CD8-positive, alpha-beta memory T cell (primary cell): ENCODE measurements around the gene KRR1. TPM values are rescaled to one million over a fixed set of nuclear protein-coding genes. Genes with fewer than 3 reads are reported as not detected.
"Not testable (repeated sequence)": the region's sequence is repeated elsewhere in the genome, so short reads cannot be mapped to it uniquely, and the experiment has no call there.

ENCODE experiments used
- CTCF ChIA-PET: fragments of 350-600 bp; sonication (Branson Sonifier 250); formaldehyde crosslinking; loops from one replicate; lab custom pipeline; 2021; ENCODE audit warnings: antibody characterized with exemption; lab: Charles Lee
- POLR2A ChIA-PET: fragments of 350-600 bp; sonication (Branson Sonifier 250); formaldehyde crosslinking; loops from one replicate; lab custom pipeline; 2021; ENCODE audit warnings: antibody characterized with exemption; lab: Charles Lee
- DNase-seq, 5 donors: peaks; one replicate each; pipeline versions ENCODE4 v3.0.0 to v3.0.0-alpha.2; 2020 to 2022; ENCODE audit warnings: mixed read lengths in 1 of 5
- H3K27ac ChIP-seq: one replicate; pipeline ENCODE4 v1.7.0; 2013; ENCODE audit warnings: low read depth, mild to moderate bottlenecking, low read length, moderate library complexity
- H3K27me3 ChIP-seq: 2 replicates; pipeline ENCODE4 v1.7.0; 2013; ENCODE audit warnings: low read length, mild to moderate bottlenecking; ENCODE audit not compliant: insufficient read depth, poor library complexity, severe bottlenecking
- H3K36me3 ChIP-seq: 2 replicates; pipeline ENCODE4 v1.7.0; 2013; ENCODE audit warnings: mild to moderate bottlenecking, low read length, moderate library complexity; ENCODE audit not compliant: insufficient read depth
- H3K4me1 ChIP-seq: 2 replicates; pipeline ENCODE4 v1.7.0; 2013; ENCODE audit warnings: mild to moderate bottlenecking, low read length, moderate library complexity; ENCODE audit not compliant: insufficient read depth
- H3K4me3 ChIP-seq: 2 replicates; pipeline ENCODE4 v1.7.0; 2013; ENCODE audit warnings: mild to moderate bottlenecking, low read length
- H3K9me3 ChIP-seq: 2 replicates; pipeline ENCODE4 v1.7.0; 2013; ENCODE audit warnings: mild to moderate bottlenecking, low read length
- H3K27ac Mint-ChIP-seq, 8 donors: one replicate each; pipeline ENCODE4 v1.8.0; 2020 to 2021; ENCODE audit warnings: mixed read lengths in 8 of 8, mild to moderate bottlenecking in 6 of 8, inconsistent platforms in 3 of 8, moderate library complexity in 3 of 8
- H3K27me3 Mint-ChIP-seq, 2 donors: one replicate each; pipeline ENCODE4 v1.8.0; 2020 to 2021; ENCODE audit warnings: mixed read lengths in 2 of 2, mild to moderate bottlenecking in 1 of 2, moderate library complexity in 1 of 2
- H3K36me3 Mint-ChIP-seq, 3 donors: one replicate each; pipeline ENCODE4 v1.8.0; 2020 to 2021; ENCODE audit warnings: mixed read lengths in 3 of 3, inconsistent platforms in 1 of 3, mild to moderate bottlenecking in 1 of 3
- H3K4me1 Mint-ChIP-seq, 3 donors: one replicate each; pipeline ENCODE4 v1.8.0; 2020 to 2021; ENCODE audit warnings: mixed read lengths in 3 of 3, inconsistent platforms in 1 of 3, mild to moderate bottlenecking in 1 of 3
- H3K4me3 Mint-ChIP-seq, 7 donors: one replicate each; pipeline ENCODE4 v1.8.0; 2020 to 2021; ENCODE audit warnings: mixed read lengths in 7 of 7, mild to moderate bottlenecking in 6 of 7, moderate library complexity in 4 of 7, inconsistent platforms in 2 of 7
- H3K9me3 Mint-ChIP-seq, 5 donors: one replicate each; pipeline ENCODE4 v1.8.0; 2020 to 2022; ENCODE audit warnings: mixed read lengths in 5 of 5, mild to moderate bottlenecking in 3 of 5, moderate library complexity in 2 of 5, inconsistent platforms in 1 of 5
- polyA plus RNA-seq: library from polyadenylated mRNA; unstranded; fragments of 300-500 nt; fragmentation: Illumina TruSeq; gene quantifications from one replicate; pipeline ENCODE4 v1.2.3, GENCODE V29; 2021
- total RNA-seq, 2 experiments: library from RNA; stranded (reverse); gene quantifications; one replicate each; pipeline ENCODE4 v1.2.3, GENCODE V29; 2021

Gene KRR1
- total and polyA plus RNA-seq, 3 experiments from 2014 or later: 76.8 to 151 (median 143) TPM

GRCh38 chr12:75489613-75490210 is 21.7 kb downstream of the KRR1 start:
- peaks cover 4% of the 10 kb centered on the region for H3K36me3 ChIP-seq
- POLR2A ChIA-PET: no interaction called here

DNA sequence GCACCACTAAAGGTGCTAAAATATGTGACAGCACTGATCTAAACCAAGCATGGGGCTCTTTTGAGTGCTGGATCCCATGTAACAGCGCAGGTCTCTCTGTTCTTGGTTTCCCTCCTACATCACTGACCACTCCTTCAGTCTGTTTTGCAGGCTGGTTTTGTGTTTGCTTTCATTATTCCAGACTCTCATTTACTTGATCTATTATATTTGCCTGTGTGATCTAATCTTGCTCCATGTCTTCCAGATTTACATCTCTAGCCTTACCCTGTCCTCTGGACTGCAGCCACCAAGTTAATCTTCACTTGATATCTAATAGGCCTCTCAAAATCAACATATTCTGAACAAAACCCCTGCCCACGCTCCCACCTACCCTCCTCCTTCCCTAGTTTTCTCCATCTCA is 22.2 kb downstream of the KRR1 start:
- Histone ChIP-seq H3K4me3 (no peak overlapping the region), H3K27me3 (no peaks in the 10 kb centered on the region), H3K27ac (no peak overlapping the region), H3K9me3 (no peaks in the 10 kb centered on the region), H3K36me3 (peaks cover 4% of the 10 kb centered on the region), H3K4me1 (peaks cover 21% of the 10 kb centered on the region)
- Mint-ChIP-seq H3K36me3 (peaks cover 0 to 79% (median 27%) of the 10 kb centered on the region in 3 donors), H3K27me3 (no peaks in the 10 kb centered on the region), H3K4me3 (peak overlapping the region in 5 of 7 donors; percentile 3 to 24 (median 9)), H3K27ac (peak overlapping the region; percentile 14 to 94 (median 62)), H3K4me1 (peaks cover 64 to 91% (median 85%) of the 10 kb centered on the region in 3 donors), H3K9me3 (no peaks in the 10 kb centered on the region)
- no peak for DNase-seq
- POLR2A ChIA-PET: no interaction called here
- CTCF ChIA-PET: interaction anchor here (2.1 kb wide), 1 partner anchor 52 kb away, joined by 8 read pairs; no protein-coding TSS in a partner anchor

More at GRCh38 chr12:75489613-75490210, 21.7 kb downstream of the KRR1 start:
- no peak for DNase-seq
- Mint-ChIP-seq H3K27me3 (no peaks in the 10 kb centered on the region), H3K27ac (peak overlapping the region; percentile 14 to 94 (median 62)), H3K36me3 (peaks cover 0 to 79% (median 23%) of the 10 kb centered on the region in 3 donors), H3K9me3 (no peaks in the 10 kb centered on the region), H3K4me3 (peak overlapping the region in 5 of 7 donors; percentile 3 to 24 (median 9)), H3K4me1 (peaks cover 58 to 91% (median 85%) of the 10 kb centered on the region in 3 donors)
- no peaks in the 10 kb centered on the region for H3K27me3 ChIP-seq
- no peak overlapping the region for H3K4me3 ChIP-seq
- no peaks in the 10 kb centered on the region for H3K9me3 ChIP-seq
- CTCF ChIA-PET: no interaction called here
- no peak overlapping the region for H3K27ac ChIP-seq
- H3K4me1 ChIP-seq: peaks cover 21% of the 10 kb centered on the region

DNA sequence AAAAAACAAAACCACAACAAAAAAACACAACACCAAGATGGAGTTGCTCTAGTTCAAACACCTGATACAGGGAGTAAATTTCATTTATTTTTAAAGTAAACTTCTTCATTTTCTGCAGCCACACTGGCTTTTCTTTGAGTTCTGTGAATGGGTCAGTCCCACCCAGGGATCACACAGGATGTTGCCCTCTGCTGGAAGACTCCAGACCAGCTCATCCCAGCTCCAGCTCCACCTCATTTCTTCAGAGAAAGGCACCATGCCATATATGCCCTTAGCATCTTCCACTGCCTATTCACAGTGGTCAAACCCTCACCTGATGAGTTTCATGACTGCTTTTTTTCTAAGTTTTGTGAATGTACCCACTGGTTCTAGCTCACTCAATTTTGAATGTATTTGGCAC is 22.9 kb downstream of the KRR1 start:
- peak overlapping the region in 7 of 8 donors; percentile 34 to 88 (median 48) for H3K27ac Mint-ChIP-seq
- ChIA-PET CTCF (interaction anchor here (1.3 to 2.1 kb wide), 2 partner anchors 51 to 156 kb away, joined by 3 to 8 read pairs; no protein-coding TSS in a partner anchor), POLR2A (no interaction called here)
- no peak overlapping the region for H3K4me3 ChIP-seq
- H3K36me3 Mint-ChIP-seq: peaks cover 0 to 80% (median 28%) of the 10 kb centered on the region in 3 donors
- H3K9me3 ChIP-seq: no peaks in the 10 kb centered on the region
- H3K9me3 Mint-ChIP-seq: no peaks in the 10 kb centered on the region
- H3K4me1 Mint-ChIP-seq: peaks cover 65 to 91% (median 85%) of the 10 kb centered on the region in 3 donors
- peak in 1 of 5 donors; percentile 46 for DNase-seq
- no peak overlapping the region for H3K27ac ChIP-seq
- H3K27me3 Mint-ChIP-seq: no peaks in the 10 kb centered on the region
- peaks cover 4% of the 10 kb centered on the region for H3K36me3 ChIP-seq
- no peaks in the 10 kb centered on the region for H3K27me3 ChIP-seq
- H3K4me3 Mint-ChIP-seq: peak overlapping the region in 2 of 7 donors; percentile 49 to 77
- peaks cover 28% of the 10 kb centered on the region for H3K4me1 ChIP-seq

DNA sequence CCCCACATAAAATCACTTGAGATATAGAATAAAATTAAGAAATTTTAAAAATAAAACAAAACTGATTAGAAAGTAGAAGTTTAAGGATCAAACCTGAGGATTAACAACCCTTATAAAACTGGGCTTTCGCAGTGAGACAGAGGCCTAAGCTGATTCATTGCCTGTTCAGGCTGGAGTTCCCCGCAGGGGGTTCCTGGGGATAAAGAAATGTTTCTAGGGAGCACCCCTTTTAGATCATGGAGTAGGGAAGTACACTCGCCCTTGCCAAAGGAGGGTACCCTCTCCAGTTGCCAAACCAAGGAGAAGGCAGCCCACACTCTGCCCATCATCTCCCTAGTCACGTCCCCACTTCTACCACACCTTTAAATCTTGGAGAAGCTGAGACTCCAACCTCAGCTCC is 24.1 kb downstream of the KRR1 start:
- Mint-ChIP-seq H3K27me3 (no peaks in the 10 kb centered on the region), H3K27ac (peak overlapping the region in 4 of 8 donors; percentile 22 to 64 (median 51)), H3K9me3 (no peaks in the 10 kb centered on the region), H3K4me1 (peaks cover 69 to 91% (median 85%) of the 10 kb centered on the region in 3 donors), H3K4me3 (no peak overlapping the region), H3K36me3 (peaks cover 0 to 81% (median 27%) of the 10 kb centered on the region in 3 donors)
- Histone ChIP-seq H3K27me3 (no peaks in the 10 kb centered on the region), H3K4me3 (no peak overlapping the region), H3K9me3 (no peaks in the 10 kb centered on the region), H3K36me3 (peaks cover 4% of the 10 kb centered on the region), H3K4me1 (peaks cover 40% of the 10 kb centered on the region), H3K27ac (no peak overlapping the region)
- DNase-seq: no peak
- CTCF ChIA-PET: interaction anchor here (0.9 to 2.1 kb wide), 3 partner anchors 20 to 96 kb away, joined by 3 to 8 read pairs (median 4); no protein-coding TSS in a partner anchor
- POLR2A ChIA-PET: no interaction called here

DNA sequence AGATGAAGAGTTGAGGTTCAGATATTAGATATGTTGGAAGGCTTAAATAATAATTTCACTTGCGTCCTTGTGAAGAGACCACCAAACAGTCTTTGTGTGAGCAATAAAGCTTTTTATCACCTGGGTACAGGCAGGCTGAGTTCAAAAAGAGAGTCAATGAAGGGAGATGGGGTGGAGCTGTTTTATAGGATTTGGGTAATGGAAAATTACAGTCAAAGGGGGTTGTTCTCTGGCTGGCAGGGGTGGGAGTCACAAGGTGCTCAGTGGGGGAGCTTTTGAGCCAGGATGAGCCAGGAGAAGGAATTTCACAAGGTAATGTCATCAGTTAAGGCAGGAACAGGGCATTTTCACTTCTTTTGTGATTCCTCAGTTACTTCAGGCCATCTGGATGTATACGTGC is 27.0 kb downstream of the KRR1 start:
- H3K27me3 ChIP-seq, H3K27me3 Mint-ChIP-seq, DNase-seq, H3K4me3 ChIP-seq, H3K36me3 ChIP-seq, H3K27ac ChIP-seq, H3K9me3 ChIP-seq, H3K9me3 Mint-ChIP-seq: not testable (repeated sequence)
- H3K4me1 ChIP-seq: peaks cover 56% of the 10 kb centered on the region
- H3K4me3 Mint-ChIP-seq: peak overlapping the region; percentile 49 to 98 (median 82)
- H3K4me1 Mint-ChIP-seq: peaks cover 81 to 93% (median 93%) of the 10 kb centered on the region in 3 donors
- POLR2A ChIA-PET: interaction anchor here (0.7 to 1.4 kb wide), 3 partner anchors 25 to 47 kb away, joined by 3 to 5 read pairs (median 5); partner anchors contain the start of gene KRR1
- peak overlapping the region; percentile 83 to 98 (median 96) for H3K27ac Mint-ChIP-seq
- H3K36me3 Mint-ChIP-seq: peaks cover 0 to 75% (median 21%) of the 10 kb centered on the region in 3 donors
- CTCF ChIA-PET: interaction anchor here (0.7 to 4.2 kb wide), 26 partner anchors 9 to 553 kb away, joined by 3 to 47 read pairs (median 5); partner anchors contain the start of genes GLIPR1L1, GLIPR1L2, KRR1 and PHLDA1

DNA sequence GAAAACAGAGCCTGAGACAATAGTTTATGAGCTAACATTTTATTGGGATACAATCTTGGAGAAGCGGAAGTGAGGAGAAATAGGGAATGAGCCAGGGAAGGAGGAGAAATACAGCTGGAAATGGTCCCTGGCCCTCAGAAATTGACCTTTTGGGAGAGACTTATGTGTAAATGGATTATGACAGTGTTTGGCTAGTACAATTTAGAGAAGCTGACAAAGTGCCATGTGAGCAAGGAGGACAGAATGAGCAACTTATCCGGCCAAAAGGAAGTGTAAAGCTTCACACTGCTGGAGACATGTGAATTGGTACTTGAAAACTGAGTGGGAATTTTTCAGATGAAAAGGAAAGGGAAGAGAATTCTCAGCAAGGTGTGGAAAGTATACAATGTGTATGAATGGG is 28.0 kb downstream of the KRR1 start:
- H3K4me3 Mint-ChIP-seq: peak overlapping the region; percentile 96 to 99 (median 97)
- ChIA-PET POLR2A (interaction anchor here (0.8 kb wide), 1 partner anchor 548 kb away, joined by 3 read pairs; the partner anchor contains the start of gene PHLDA1), CTCF (interaction anchor here (0.7 to 4.2 kb wide), 13 partner anchors 9 to 554 kb away, joined by 3 to 47 read pairs (median 4); partner anchors contain the start of genes GLIPR1L2 and PHLDA1)
- peak overlapping the region; percentile 83 to 98 (median 97) for H3K27ac Mint-ChIP-seq
- H3K4me1 Mint-ChIP-seq: peaks cover 80 to 93% (median 93%) of the 10 kb centered on the region in 3 donors
- peak overlapping the region; percentile 50 for H3K4me3 ChIP-seq
- H3K27me3 Mint-ChIP-seq: peaks cover 0 to 2% of the 10 kb centered on the region in 2 donors
- H3K4me1 ChIP-seq: peaks cover 66% of the 10 kb centered on the region
- H3K36me3 ChIP-seq: no peaks in the 10 kb centered on the region
- no peaks in the 10 kb centered on the region for H3K9me3 ChIP-seq
- no peak for DNase-seq
- H3K9me3 Mint-ChIP-seq: peaks cover 0 to 2% (median 0%) of the 10 kb centered on the region in 5 donors
- peak overlapping the region; percentile 80 for H3K27ac ChIP-seq
- peaks cover 0 to 68% (median 20%) of the 10 kb centered on the region in 3 donors for H3K36me3 Mint-ChIP-seq
- no peaks in the 10 kb centered on the region for H3K27me3 ChIP-seq

DNA sequence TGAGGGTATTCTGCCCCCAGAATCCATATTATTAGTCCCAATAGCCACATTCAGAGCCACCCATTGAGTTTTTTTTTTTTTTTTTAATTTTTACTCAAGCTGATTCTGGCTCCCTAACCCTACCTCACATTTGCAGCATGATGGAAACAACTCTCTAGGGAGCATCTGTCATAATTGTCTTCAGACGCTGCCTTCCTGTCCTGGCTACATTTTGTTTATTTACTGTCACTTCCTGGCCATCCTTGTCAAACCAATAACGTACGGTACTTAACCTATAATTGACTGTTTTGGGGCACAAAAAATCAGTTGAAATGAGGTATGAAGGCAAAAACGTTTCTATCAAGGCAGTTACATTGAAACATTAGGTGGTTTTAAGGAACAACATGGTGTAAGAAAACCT is 28.8 kb downstream of the KRR1 start:
- no peaks in the 10 kb centered on the region for H3K9me3 ChIP-seq
- Mint-ChIP-seq H3K4me1 (peaks cover 83 to 94% (median 93%) of the 10 kb centered on the region in 3 donors), H3K27ac (peak overlapping the region; percentile 86 to 98 (median 97)), H3K27me3 (peaks cover 0 to 2% of the 10 kb centered on the region in 2 donors), H3K4me3 (peak overlapping the region; percentile 96 to 99 (median 97)), H3K9me3 (peaks cover 0 to 2% (median 0%) of the 10 kb centered on the region in 5 donors), H3K36me3 (peaks cover 0 to 63% (median 20%) of the 10 kb centered on the region in 3 donors)
- no peaks in the 10 kb centered on the region for H3K36me3 ChIP-seq
- peak overlapping the region; percentile 80 for H3K4me3 ChIP-seq
- peak overlapping the region; percentile 80 for H3K27ac ChIP-seq
- H3K27me3 ChIP-seq: no peaks in the 10 kb centered on the region
- ChIA-PET POLR2A (interaction anchor here (0.8 to 1.3 kb wide), 2 partner anchors 9 to 549 kb away, joined by 3 to 4 read pairs; partner anchors contain the start of gene PHLDA1), CTCF (interaction anchor here (1.3 to 4.2 kb wide), 6 partner anchors 8 to 548 kb away, joined by 3 to 47 read pairs (median 5); partner anchors contain the start of gene GLIPR1L2)
- H3K4me1 ChIP-seq: peaks cover 74% of the 10 kb centered on the region
- DNase-seq: peak in 3 of 5 donors; percentile 26 to 57 (median 55)
